Hippocampal formation (tissue), 2 donors: ENCODE results near the gene NUDT22.

ENCODE experiments used
- DNase-seq, 2 donors: peaks; one replicate each; lab custom pipeline; 2025; lab: John Stamatoyannopoulos, UW

NUDT22 gene

GRCh38 chr11:64254326-64254725 lies 28.3 kb downstream of the NUDT22 start:
- DNase-seq = no peak

- no peak for DNase-seq
These were observed 29.4 kb downstream of the NUDT22 start for GRCh38 chr11:64255135-64256128.

GRCh38 chr11:64256300-64256699 lies 30.2 kb downstream of the NUDT22 start:
- DNase-seq = no peak

GRCh38 chr11:64258356-64258755 lies 32.3 kb downstream of the NUDT22 start:
- DNase-seq = no peak

- no peak for DNase-seq
These were observed 33.0 kb downstream of the NUDT22 start for GRCh38 chr11:64258946-64259532.

- no peak for DNase-seq
These were observed 33.5 kb downstream of the NUDT22 start for GRCh38 chr11:64259533-64260067.

GRCh38 chr11:64260147-64260708 lies 34.2 kb downstream of the NUDT22 start:
- DNase-seq = no peak

- DNase-seq = no peak
These were observed 35.5 kb downstream of the NUDT22 start for GRCh38 chr11:64261556-64262080.

- DNase-seq = no peak
These were observed 36.4 kb downstream of the NUDT22 start for GRCh38 chr11:64262271-64263002.

GRCh38 chr11:64263021-64263946 lies 37.2 kb downstream of the NUDT22 start:
- DNase-seq = no peak

GRCh38 chr11:64263947-64264317 lies 37.9 kb downstream of the NUDT22 start:
- DNase-seq = no peak

- DNase-seq = no peak
These were observed 38.3 kb downstream of the NUDT22 start for GRCh38 chr11:64264371-64264852.

GRCh38 chr11:64265176-64266160 lies 39.4 kb downstream of the NUDT22 start:
- no peak for DNase-seq

- DNase-seq = no peak
These were observed 40.3 kb downstream of the NUDT22 start for GRCh38 chr11:64266339-64266738.

- DNase-seq = no peak
These were observed 41.3 kb downstream of the NUDT22 start for GRCh38 chr11:64267207-64267945.

GRCh38 chr11:64268025-64268892 lies 42.2 kb downstream of the NUDT22 start:
- no peak for DNase-seq

GRCh38 chr11:64268893-64269539 lies 42.9 kb downstream of the NUDT22 start:
- no peak for DNase-seq
